Progenitor cell of endocrine pancreas (in vitro differentiated cells): ENCODE results near the gene ZC3H13. TPM values are rescaled to one million over a fixed set of nuclear protein-coding genes. Genes with fewer than 3 reads are reported as not detected.

ENCODE experiments used
- DNase-seq: peaks from one replicate; pipeline ENCODE4 v3.0.0; 2021; ENCODE audit warnings: low spot score; ENCODE audit not compliant: unreplicated experiment
- H3K27ac Mint-ChIP-seq: 2 replicates; pipeline ENCODE4 v1.8.0; 2021; ENCODE audit warnings: mild to moderate bottlenecking, moderate library complexity, mixed read lengths
- H3K27me3 Mint-ChIP-seq: 2 replicates; pipeline ENCODE4 v1.8.0; 2021; ENCODE audit warnings: mixed read lengths
- H3K36me3 Mint-ChIP-seq: 2 replicates; pipeline ENCODE4 v1.8.0; 2022; ENCODE audit warnings: mixed read lengths; ENCODE audit not compliant: insufficient read depth
- H3K4me1 Mint-ChIP-seq: 2 replicates; pipeline ENCODE4 v1.8.0; 2021; ENCODE audit warnings: low read depth, mixed read lengths
- H3K4me3 Mint-ChIP-seq: 2 replicates; pipeline ENCODE4 v1.8.0; 2021; ENCODE audit warnings: low read depth, mild to moderate bottlenecking, moderate library complexity, mixed read lengths
- H3K9me3 Mint-ChIP-seq: 2 replicates; pipeline ENCODE4 v1.8.0; 2021; ENCODE audit warnings: low read depth, mixed read lengths
- total RNA-seq: library from RNA; stranded (reverse); gene quantifications from 2 replicates; pipeline ENCODE4 v1.2.1, GENCODE V29; 2021
- TF ChIP-seq, protein P1 (sequence below): fragments of 200-600 bp; sonication (generic); IDR thresholded peaks from one replicate; pipeline ENCODE4 v1.5.0; 2021; ENCODE audit warnings: antibody characterized with exemption, mild to moderate bottlenecking; ENCODE audit not compliant: unreplicated experiment

ZC3H13 gene
- total RNA-seq, 1 donor from 2014 or later, result 65.9 TPM

DNA sequence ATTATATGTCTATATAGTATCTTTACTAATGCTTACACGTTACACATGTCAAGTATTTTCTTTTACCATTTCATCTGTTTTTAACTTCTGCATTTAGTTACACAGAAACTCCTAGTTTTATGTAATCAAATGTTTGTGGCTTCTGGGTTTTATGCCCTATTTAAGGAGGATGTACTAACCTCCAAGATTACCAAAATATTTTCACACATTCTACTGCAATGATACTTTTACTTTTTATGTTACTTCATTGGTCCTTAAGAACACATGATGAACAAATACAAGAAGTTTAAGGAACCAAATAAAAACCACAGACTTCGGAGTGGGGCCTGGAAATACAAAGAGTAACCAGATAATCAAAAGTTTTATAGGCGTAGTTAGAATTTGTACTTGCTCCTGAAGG lies 37.2 kb downstream of the ZC3H13 start:
- TF ChIP-seq, protein P1, sequence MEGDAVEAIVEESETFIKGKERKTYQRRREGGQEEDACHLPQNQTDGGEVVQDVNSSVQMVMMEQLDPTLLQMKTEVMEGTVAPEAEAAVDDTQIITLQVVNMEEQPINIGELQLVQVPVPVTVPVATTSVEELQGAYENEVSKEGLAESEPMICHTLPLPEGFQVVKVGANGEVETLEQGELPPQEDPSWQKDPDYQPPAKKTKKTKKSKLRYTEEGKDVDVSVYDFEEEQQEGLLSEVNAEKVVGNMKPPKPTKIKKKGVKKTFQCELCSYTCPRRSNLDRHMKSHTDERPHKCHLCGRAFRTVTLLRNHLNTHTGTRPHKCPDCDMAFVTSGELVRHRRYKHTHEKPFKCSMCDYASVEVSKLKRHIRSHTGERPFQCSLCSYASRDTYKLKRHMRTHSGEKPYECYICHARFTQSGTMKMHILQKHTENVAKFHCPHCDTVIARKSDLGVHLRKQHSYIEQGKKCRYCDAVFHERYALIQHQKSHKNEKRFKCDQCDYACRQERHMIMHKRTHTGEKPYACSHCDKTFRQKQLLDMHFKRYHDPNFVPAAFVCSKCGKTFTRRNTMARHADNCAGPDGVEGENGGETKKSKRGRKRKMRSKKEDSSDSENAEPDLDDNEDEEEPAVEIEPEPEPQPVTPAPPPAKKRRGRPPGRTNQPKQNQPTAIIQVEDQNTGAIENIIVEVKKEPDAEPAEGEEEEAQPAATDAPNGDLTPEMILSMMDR, result no peak
- no peak for DNase-seq
- Mint-ChIP-seq H3K27me3 (no peaks in the 10 kb centered on the region), H3K36me3 (peaks cover 13% of the 10 kb centered on the region), H3K9me3 (no peaks in the 10 kb centered on the region), H3K4me3 (no peak overlapping the region), H3K27ac (no peak overlapping the region), H3K4me1 (no peaks in the 10 kb centered on the region)

DNA sequence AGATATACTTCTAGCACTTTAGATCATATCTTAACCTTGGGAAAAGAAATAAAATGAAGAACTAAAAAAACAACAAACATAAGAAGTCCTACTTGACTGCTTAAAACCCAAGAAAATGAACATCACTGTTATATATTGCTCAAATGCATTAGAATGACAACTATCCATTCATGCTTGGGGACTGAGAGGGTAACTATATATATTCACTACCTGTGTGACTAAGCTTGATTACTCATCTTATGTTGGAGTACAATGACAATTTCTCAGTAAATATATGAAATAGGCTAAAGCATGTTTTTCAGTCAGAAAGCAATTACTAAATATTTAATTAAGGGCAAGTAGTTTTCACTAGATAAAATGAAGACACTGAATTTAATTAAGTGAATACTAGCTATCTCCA lies 40.1 kb downstream of the ZC3H13 start:
- Mint-ChIP-seq H3K4me1 (no peaks in the 10 kb centered on the region), H3K36me3 (peaks cover 13% of the 10 kb centered on the region), H3K27me3 (no peaks in the 10 kb centered on the region), H3K4me3 (no peak overlapping the region), H3K9me3 (no peaks in the 10 kb centered on the region), H3K27ac (no peak overlapping the region)
- DNase-seq, result no peak
- TF ChIP-seq, protein P1, result no peak

DNA sequence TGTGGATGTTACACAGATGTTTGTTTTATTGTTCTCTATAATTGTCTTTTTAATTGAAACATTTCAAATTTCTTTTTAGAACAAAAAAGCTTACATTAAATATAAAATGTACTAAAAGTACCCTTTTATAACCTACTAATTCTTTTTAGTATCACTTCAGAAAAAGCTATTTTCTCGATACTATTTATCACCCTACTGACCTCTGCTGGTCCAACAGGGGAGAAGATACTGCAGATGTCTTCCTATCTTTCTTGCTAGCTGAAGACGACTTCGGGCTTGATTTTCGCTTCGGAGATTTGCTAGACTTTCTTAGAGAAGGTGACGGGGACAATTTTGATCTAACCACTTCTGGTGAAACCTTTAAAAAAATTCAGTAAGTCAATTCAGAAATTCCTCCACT lies 42.4 kb downstream of the ZC3H13 start:
- H3K36me3 Mint-ChIP-seq, result peaks cover 11% of the 10 kb centered on the region
- no peak overlapping the region for H3K27ac Mint-ChIP-seq
- no peaks in the 10 kb centered on the region for H3K9me3 Mint-ChIP-seq
- no peak overlapping the region for H3K4me3 Mint-ChIP-seq
- no peak for DNase-seq
- H3K4me1 Mint-ChIP-seq, result no peaks in the 10 kb centered on the region
- no peaks in the 10 kb centered on the region for H3K27me3 Mint-ChIP-seq
- TF ChIP-seq, protein P1, result peak; percentile 45

DNA sequence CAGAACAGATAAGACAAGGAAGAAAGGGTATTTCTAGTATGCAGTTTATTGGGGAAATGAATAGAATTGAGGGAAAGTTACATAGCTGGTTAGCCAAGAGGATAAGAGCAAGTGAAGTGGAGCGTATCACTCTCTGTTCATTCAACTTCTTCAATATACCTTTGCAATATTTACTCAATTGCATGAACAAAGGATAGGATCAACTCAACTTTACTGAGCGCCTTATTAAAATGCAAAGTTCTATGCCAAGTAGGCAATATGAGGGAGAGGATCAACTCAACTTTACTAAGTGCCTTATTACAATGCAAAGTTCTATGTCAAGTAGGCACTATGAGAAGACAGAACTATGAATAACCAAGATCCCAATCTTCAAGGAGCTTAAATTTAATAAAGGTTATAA lies 43.9 kb downstream of the ZC3H13 start:
- H3K9me3 Mint-ChIP-seq, result no peaks in the 10 kb centered on the region
- H3K27ac Mint-ChIP-seq, result no peak overlapping the region
- H3K4me3 Mint-ChIP-seq, result no peak overlapping the region
- H3K36me3 Mint-ChIP-seq, result peaks cover 13% of the 10 kb centered on the region
- no peaks in the 10 kb centered on the region for H3K4me1 Mint-ChIP-seq
- TF ChIP-seq, protein P1, result no peak
- no peak for DNase-seq
- no peaks in the 10 kb centered on the region for H3K27me3 Mint-ChIP-seq

DNA sequence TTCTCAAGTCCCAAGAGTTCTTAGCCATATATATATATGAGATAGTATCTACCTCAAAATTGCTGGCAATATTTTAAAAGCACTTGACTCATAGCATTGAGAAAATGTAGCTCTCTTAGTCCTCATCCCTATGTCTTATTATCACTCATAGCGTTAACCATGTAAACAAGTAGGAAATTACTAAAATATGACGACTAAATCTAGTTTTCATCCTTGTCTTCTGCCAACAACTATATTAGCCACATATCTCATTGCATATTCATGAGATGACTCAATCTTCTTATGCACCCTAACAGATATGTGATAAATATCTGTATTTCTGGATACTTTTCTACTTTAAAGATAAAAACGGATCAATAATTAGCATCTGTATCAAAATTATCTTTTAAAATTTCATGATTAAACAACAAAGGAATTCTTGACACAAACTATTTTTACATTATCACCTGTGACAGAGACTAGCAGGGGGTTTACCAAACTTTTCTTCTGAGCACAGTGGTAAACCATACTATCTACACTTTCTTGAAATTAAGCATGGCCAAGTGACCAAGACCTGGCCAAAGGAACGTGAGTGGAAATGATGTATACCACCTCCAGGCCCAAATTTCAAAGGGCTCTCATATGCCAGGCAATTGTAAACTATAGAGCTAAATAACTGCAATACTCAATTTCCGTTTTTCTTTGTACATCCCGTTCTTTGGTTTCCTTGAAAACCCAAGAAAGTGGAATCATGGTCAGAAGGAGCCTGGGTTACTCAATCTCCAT lies 45.7 kb downstream of the ZC3H13 start:
- Mint-ChIP-seq H3K4me1 (no peaks in the 10 kb centered on the region), H3K4me3 (no peak overlapping the region), H3K27me3 (no peaks in the 10 kb centered on the region), H3K9me3 (no peaks in the 10 kb centered on the region), H3K36me3 (peaks cover 19% of the 10 kb centered on the region), H3K27ac (no peak overlapping the region)
- no peak for DNase-seq
- TF ChIP-seq, protein P1, result no peak
